ENCODE results near the gene ACR.
A peak's percentile ranks its signal among the peaks of the same experiment; 100 is the strongest.
"Not testable (repeated sequence)": the region's sequence is repeated elsewhere in the genome, so short reads cannot be mapped to it uniquely, and the experiment has no call there.

Gene ACR

DNA sequence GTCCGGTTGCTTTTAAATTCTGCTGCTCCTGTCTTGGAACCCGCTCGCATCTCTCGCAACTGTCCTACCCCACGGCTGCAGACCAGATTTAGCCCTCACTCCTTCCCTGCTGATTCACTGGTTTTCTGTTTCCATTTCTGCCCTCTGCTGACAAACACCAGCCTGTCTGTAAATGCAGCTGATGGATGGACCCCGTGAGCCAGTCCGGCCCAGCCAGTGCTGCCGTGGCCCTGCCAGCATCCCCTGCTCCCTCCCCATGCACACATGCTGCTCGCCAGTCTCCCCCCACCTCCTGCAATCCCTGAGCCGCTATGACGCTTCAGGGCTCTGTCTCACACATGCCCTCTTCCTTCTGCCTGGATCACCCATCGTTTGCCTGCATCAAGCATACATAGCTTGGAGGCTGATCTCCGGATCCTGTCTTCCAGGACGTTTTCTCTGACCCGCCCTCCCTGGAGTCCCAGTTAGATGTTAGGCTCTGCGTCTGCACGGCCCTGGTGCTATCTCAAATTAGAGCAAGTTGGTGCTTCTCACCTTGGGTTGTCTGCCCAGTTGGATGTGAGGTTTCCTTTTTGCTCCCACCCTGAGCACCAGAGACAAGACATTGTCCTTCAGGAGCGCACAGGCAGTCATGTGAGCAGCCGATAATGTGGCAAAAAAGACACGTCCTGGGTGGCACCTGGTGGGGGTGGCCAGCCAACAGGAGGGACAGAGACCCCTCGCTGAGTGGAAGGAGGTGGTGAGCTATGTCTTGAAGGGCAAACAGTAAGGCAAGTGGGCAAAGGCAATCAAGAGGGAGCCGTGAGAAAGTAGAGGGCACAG lies 4.3 kb upstream of the ACR start:
- no peak for DNase-seq

DNA sequence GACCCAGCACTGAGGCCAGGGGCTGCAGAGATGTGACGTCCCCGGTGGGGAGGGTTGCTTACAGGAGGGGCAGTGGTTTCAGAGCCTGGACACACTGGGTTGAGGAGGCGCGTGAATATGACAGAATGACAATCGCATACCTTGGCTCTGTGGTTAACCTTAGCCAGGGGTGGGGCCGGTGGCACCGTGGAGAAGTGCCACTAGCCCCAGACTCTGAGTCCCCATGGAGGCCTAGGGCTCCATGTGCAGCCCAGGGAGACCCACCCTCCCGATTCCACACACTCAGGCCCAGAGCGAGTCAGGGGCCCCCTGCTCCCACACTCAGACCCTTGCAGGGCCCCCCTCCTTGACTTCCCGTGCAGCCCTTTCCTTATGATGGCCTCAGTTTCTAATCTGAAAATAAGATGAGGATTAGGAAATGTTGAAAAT lies 3.6 kb upstream of the ACR start:
- DNase-seq = no peak

DNA sequence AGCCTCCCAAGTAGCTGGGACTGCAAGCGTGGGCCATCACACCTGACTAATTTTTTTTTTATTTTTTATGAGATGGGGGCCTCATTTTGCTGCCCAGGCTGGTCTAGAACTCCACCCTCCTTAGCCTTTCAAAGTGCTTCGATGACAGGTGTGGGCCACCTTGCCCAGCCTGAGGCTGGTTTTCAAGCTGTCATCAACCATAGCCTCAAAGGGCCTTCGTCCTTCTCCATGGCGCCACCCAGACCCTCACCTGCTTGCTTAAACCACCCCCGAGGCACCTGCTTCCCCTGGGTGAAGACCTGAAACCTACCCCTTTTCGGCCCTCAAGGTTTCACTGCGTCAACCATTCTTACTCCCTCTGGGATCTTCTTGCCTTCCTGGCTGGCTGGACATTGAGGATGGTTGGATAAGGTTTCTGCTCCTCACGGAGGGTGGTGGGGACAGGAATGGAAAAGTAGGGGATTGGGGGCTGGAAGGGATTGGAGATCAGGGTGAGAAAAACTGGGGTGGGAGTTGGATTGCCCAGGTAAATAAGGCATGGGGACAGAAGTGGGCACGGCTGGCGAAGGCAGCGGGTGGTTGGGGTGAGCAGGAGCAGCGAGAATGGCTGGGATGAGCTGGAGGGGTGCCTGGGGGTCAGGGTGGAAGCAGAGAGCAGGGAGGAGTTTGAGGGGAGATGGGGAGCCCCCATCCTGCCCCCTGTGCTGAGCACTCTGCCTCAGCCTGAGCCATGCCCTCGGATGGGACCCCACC lies 2.8 kb upstream of the ACR start:
- DNase-seq = no peak

DNA sequence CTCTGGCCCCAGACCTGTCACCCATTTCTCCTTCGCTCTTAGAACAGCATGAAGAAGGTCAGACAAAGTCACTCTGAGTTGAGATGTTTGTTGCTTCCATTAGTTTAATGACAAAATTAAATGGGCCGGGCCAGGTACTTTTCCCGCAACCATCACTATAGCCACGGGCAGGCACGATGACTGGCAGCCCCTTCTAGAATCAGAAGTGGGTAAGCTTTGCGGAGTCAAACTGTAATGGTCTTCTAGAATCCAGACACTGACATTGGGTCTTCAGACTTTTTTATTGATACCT lies 2.3 kb upstream of the ACR start:
- DNase-seq = no peak

DNA sequence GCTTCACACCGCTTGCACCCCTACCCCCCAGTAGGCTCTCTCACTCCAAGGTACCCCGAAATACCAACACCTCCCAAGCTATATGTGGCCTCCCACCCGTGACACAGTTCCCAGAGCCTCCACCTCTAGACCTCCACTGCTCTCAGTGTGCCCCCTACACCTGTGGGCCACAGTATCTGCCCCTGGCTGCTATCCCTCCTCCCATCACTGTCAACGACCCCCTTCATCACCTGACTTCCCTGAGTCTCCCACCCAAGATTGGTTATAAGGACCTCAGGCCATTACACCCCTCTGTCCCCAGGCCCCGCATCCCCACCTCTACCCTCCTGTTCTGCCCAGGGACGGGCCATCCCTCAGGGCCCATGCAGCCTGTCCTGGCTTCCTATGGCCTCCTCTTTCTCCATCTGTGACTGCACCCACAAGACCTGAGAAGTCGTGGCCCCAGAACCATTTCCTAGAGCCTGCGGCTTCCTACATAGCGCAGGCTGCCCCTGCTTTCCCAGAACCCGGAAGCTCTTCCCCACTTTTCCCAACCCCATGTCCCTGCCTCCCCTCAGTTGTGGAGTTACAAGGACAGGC lies 734 bp downstream of the ACR start:
- DNase-seq = no peak

DNA sequence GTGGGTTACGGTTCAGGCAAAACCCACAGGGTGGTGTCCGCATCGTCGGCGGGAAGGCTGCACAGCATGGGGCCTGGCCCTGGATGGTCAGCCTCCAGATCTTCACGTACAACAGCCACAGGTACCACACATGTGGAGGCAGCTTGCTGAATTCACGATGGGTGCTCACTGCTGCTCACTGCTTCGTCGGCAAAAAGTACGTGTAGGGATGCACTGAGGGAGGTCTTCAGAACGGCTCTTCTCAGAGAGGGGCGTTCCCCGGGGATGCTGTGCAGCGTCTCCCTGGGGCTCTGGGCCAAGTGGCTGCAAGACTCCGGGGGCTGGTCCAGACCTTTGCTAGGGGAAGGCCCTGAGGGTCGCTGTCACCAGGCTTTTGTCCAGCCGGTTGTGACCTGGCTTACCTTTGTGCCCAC lies 1.3 kb downstream of the ACR start:
- no peak for DNase-seq

DNA sequence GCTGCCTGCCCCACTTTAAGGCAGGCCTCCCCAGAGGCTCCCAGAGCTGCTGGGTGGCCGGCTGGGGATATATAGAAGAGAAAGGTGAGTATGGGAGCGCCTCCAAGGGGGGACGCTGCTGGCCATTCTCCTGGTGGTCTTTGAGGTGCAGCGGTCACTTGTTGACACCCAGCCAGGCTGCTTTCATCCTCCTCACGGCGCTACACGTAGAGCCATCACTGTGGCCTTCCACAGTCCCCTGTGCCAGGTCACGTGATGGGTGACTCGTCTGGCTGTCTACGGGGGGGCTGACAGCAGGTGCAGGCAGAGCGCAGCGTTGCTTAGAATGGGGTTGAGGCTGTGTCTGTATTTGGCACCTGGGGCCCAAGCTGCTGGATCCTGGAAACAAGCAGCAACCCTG lies 1.9 kb downstream of the ACR start:
- peak; percentile 78 for DNase-seq

DNA sequence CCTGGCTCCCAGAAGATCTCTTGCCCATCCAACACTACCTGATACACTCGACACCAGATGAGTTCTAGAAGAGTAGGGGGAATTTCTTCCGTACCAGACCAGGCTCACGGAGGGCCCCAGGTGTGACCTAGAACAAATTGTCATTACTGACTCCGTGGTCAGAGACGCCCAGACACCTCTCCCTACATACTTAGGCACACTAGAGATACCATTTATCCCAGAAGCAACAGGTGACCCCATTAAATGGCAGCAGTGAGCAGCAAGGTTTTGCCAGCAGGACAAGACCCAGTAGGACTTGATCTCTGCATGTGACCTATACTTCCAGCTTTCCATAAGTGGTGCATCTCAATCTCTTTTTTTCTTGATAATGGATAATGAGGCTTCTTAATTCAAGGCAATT lies 2.7 kb downstream of the ACR start:
- DNase-seq = not testable (repeated sequence)

DNA sequence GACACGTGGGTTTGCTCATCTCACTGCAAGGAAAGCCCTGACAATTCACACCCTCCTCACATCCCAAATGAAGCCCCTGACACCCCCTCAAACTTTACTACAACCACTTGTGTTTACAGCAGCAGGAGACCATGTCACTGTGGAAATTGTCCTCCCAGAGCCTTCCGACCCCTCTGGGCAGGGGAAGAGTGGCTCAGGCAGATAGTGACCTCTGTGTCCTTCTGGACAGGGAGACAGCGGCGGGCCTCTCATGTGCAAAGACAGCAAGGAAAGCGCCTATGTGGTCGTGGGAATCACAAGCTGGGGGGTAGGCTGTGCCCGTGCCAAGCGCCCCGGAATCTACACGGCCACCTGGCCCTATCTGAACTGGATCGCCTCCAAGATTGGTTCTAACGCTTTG lies 6.4 kb downstream of the ACR start:
- not testable (repeated sequence) for DNase-seq

DNA sequence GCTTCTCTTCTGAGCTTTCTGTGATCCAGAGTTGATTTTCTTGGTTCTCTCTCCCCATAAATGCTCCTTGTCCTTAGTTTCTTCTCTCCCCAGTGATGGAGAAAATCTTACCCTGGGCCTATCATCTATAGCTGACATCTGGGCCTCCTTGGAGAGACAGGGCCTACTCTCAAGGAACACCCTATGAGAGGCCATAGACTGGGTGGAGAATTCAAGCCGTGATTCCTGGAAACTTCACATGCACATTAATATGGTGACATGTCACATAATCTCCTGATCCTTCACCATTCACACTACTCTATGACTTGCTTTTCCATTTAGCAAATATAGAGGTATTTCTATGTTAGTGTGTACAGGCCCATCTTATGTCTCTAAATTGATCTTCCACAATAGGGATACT lies 9.5 kb downstream of the ACR start:
- not testable (repeated sequence) for DNase-seq

DNA sequence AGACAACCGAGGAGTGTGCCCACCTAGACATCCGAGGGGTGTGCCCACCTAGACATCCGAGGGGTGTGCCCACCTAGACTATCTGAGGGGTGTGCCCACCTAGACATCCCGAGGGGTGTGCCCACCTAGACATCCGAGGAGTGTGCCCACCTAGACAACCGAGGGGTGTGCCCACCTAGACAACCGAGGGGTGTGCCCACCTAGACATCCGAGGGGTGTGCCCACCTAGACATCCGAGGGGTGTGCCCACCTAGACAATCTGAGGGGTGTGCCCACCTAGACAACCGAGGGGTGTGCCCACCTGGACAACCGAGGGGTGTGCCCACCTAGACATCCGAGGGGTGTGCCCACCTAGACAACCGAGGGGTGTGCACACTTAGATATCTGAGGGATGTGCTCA lies 10.6 kb downstream of the ACR start:
- not testable (repeated sequence) for DNase-seq

DNA sequence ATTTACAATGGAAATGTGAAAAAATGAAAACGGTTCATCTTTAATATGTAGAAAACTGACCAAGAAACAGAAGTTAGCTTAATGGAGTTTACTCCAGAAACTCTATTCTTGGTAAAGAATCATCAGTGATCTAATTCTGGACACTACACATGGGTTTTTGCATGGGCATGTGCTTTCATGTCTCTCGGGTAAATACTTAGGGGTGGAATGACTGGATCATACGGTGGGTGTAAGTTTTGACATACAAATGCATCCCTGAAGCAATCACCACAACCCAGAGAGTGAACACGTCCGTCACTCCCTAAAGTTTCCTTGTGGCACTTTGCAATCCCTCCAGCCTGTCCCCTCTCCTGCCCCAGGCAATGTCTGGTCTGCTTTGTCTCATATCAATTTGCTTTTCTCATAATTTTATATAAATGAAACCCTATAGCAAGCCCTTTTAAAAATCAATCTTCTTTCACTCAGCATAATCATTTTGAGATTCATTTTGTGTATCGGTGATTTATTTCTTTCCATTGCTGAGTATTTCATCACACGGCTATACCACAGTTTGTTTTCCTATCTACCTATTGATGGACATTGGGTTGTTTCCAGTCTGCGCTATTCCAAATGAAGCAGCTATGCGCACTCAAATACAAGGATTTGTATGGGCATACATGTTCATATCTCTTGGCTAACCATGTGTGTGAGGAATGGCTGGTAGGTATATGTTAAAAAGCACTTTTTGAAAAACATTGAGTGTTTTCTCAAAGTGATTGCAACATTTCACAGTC lies 11.5 kb downstream of the ACR start:
- DNase-seq = not testable (repeated sequence)

DNA sequence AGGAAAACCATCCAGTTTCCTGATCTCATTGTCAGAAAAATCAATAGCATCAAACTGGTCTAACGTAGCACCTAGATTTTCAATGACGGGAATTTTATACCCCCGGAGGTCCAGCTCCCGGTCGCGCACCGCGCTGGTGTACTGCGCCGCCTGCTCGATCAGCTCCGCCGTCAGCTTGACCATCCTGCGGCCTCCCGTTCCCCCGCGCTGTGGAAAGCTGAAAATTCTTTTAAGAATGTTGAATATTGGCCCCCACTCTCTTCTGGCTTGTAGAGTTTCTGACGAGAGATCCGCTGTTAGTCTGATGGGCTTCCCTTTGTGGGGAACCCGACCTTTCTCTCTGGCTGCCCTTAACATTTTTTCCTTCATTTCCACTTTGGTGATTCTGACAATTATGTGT lies 17.2 kb downstream of the ACR start:
- DNase-seq = not testable (repeated sequence)

DNA sequence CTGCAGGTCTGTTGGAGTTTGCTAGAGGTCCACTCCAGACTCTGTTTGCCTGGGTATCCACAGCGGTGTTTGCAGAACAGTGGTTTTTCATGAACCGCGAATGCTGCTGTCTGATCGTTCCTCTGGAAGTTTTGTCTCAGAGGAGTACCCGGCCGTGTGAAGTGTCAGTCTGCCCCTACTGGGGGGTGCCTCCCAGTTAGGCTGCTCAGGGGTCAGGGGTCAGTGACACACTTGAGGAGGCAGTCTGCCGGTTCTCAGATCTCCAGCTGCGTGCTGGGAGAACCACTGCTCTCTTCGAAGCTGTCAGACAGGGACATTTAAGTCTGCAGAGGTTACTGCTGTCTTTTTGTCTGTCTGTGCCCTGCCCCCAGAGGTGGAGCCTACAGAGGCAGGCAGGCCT lies 18.4 kb downstream of the ACR start:
- DNase-seq = not testable (repeated sequence)

DNA sequence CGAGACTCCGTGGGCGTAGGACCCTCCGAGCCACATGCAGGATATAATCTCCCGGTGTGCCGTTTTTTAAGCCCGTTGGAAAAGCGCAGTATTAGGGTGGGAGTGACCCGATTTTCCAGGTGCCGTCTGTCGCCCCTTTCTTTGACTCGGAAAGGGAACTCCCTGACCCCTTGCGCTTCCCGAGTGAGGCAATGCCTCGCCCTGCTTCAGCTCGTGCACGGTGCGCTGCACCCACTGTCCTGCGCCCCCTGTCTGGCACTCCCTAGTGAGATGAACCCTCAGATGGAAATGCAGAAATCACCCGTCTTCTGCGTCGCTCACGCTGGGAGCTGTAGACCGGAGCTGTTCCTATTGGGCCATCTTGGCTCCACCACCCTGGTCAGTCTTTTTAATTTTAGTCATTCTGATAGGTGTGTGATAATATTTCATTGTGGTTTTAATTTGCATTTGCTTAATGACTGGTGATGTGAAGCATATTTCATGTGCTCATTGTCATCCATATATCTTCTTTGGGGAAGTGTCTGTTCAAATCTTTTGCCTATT lies 19.0 kb downstream of the ACR start:
- DNase-seq = not testable (repeated sequence)

DNA sequence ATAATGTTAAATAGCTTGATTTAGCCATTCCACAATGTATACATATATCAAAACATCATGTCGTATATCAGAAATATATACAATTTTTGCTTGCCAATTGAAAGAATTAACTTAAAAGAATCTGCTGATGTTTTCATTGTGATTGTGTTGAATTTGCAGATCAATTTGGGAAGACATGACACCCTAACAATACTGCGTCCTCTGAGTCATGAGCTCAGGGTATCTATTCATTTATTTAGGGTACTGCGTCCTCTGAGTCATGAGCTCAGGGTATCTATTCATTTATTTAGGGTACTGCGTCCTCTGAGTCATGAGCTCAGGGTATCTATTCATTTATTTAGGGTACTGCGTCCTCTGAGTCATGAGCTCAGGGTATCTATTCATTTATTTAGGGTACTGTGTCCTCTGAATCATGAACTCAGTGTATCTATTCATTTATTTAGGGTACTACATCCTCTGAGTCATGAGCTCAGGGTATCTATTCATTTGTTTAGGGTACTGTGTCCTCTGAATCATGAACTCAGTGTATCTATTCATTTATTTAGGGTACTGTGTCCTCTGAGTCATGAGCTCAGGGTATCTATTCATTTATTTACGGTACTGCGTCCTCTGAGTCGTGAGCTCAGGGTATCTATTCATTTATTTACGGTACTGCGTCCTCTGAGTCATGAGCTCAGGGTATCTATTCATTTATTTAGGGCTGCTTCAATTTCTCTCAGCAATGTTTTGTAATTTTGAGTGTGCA lies 21.8 kb downstream of the ACR start:
- DNase-seq = not testable (repeated sequence)

DNA sequence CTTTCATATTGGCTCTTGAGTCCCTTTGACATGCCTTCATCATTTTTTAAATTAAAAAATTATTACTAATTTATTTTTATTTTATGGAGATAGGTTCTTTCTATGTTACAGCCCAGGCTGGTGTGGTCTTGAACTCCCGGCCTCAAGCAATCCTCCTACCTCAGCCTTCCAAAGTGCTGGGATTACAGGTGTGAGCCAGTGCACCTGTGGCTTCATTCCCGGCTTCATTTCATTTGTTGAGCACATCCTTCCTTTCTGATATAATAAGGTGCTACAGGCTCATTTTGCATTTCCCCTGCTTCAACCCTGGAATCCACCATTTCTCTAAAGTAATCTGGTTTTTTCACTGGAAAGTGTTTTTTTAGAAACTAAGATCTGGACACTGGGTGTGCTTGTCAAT lies 23.8 kb downstream of the ACR start:
- not testable (repeated sequence) for DNase-seq

DNA sequence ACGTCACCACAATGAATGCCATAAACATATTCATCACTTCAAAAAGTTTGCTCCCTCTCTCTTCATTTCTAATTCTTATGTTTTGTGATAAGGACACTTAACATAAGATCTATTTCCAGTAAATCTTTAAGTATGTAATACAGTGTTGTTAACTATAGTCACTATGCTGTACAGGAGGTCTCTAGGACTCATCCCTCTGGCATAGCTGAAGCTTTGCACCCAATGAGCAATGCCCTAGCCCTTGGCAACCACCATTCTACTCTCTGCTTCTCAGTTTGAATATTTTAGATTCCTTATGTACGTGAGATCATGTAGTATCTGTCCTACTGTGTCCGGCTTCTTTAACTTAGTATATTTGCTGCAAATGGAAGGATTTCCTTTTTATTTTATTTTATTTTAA lies 26.3 kb downstream of the ACR start:
- not testable (repeated sequence) for DNase-seq

DNA sequence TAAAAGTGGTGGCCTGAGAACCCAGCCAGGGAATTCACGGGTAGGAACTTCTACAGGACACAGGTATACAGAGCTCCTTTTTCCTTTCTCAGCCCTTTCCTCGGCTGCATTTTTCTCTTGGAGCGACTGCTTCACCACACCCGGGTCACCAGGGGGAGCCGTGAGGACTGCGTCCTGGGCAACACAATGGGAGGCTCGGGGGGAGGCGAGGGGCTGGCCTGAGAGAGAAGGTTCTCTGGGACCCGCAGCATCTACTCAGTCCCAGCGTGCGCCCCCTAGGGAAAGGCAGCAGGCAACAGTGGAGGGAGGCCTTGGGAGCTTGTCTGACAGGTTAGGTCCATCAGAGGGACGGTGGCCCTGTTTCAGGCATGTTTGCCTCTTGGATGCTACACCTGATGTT lies 37.1 kb downstream of the ACR start:
- not testable (repeated sequence) for DNase-seq

DNA sequence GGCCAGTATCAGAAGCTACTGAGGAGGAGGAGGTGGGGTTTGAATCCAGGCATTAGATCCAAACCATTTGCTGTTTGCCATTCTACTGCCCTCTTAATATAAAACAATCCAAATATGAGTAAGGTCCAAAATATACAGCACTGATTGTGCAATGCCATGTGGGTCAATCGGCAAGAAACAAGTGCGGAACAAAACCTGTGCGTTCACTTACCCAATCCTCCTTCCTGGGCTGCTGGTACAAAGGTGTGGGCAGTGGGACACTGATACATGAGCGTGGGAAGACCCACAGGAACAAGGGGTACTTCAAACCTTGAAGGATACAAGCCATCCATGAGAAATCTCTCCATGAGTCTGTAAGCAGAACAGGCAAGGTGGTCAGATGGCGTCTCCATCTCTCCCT lies 39.6 kb downstream of the ACR start:
- not testable (repeated sequence) for DNase-seq

DNA sequence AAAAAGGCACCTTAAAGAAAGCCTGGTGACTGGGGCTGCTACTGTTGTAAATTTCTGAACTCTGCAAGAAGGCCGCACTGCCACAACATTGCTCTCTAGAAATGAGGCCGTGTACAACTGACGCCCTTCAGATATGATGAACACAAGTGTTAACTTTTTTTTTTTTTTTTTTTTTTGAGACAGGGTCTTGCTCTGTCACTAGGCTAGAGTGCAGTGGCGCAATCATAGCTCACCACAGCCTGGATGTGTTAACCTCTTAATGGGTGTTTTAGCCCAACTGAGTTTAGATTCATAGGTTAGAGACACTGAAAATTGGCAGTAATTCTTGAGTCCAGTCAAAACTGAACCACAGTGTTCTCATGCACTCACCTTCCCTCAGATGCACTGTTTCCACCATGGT lies 42.2 kb downstream of the ACR start:
- not testable (repeated sequence) for DNase-seq

DNA sequence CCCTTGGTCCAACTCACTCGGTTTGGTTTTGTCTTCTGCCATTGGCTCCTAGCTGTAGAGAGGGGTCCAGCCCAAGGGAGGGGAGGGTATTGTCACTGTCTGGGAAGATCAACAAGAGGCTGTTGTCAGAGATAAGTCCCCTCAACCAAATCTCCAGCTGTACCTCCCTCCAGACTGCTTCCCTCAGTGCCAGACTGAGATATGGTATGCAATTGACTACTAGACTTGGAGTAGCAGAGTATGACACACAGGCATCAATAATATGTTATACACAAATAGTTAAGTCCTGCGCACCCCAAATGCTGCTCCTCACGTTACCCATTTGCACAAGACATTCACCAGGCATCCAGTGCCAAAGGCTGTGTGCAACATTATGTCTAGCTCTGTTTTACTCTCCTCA lies 44.2 kb downstream of the ACR start:
- not testable (repeated sequence) for DNase-seq
